Aorta (tissue), 5 donors: Measurements from ENCODE around the gene ERC2. TPM values are rescaled to one million over a fixed set of nuclear protein-coding genes. Genes with fewer than 3 reads are reported as not detected.

Source experiments
- ATAC-seq: fragments of 200-7000 bp; cut with Tn5 transposase; one replicate; pipeline ENCODE4 v1.9.1; 2022; ENCODE audit warnings: moderate library complexity; ENCODE audit not compliant: low FRiP score
- DNase-seq, 2 donors: peaks; one replicate each; pipeline ENCODE4 v3.0.0-alpha.2; 2020
- H3K27ac ChIP-seq, 2 donors: one replicate each; pipeline ENCODE4 v1.5.1; 2013; ENCODE audit warnings: low read length in 2 of 2, mild to moderate bottlenecking in 2 of 2, moderate library complexity in 2 of 2, control low read depth in 1 of 2, inconsistent platforms in 1 of 2, low read depth in 1 of 2
- H3K27me3 ChIP-seq, 2 donors: one replicate each; pipeline ENCODE4 v1.6.1; 2013; ENCODE audit warnings: control low read depth in 1 of 2, low read length in 1 of 2, mild to moderate bottlenecking in 1 of 2, moderate library complexity in 1 of 2; ENCODE audit not compliant: insufficient read depth in 2 of 2, control insufficient read depth in 1 of 2
- H3K36me3 ChIP-seq, 2 donors: one replicate each; pipeline ENCODE4 v1.6.1; 2013; ENCODE audit warnings: control low read depth in 1 of 2, low read length in 1 of 2, mild to moderate bottlenecking in 1 of 2; ENCODE audit not compliant: insufficient read depth in 2 of 2, control insufficient read depth in 1 of 2
- H3K4me1 ChIP-seq, 2 donors: one replicate each; pipeline ENCODE4 v1.6.1; 2013; ENCODE audit warnings: low read length in 2 of 2, control low read depth in 1 of 2, mild to moderate bottlenecking in 1 of 2, moderate library complexity in 1 of 2; ENCODE audit not compliant: insufficient read depth in 2 of 2, control insufficient read depth in 1 of 2
- H3K4me3 ChIP-seq, 2 donors: one replicate each; pipeline ENCODE4 v1.5.1; 2013; ENCODE audit warnings: low read length in 2 of 2, control low read depth in 1 of 2, mild to moderate bottlenecking in 1 of 2
- H3K9me3 ChIP-seq: one replicate; pipeline ENCODE4 v1.6.1; 2013; ENCODE audit warnings: mild to moderate bottlenecking, low read length; ENCODE audit not compliant: control insufficient read depth
- WGBS, 2 donors: extraction: QIAGEN DNeasy Blood & Tissue Kit; methylation state at CpG; one replicate each; pipeline ENCODE4 v1.1.7; 2013; 5-methylcytosine and 5-hydroxymethylcytosine counted together
- intact Hi-C, 2 donors: fragments of 100-400 bp; cut with DNase I; formaldehyde crosslinking; loops; one replicate each; pipeline versions ENCODE4 v1.14.2 to v1.15.0; 2022
- polyA plus RNA-seq, 2 donors: library from polyadenylated mRNA; stranded (reverse); fragments of 200-250 nt; gene quantifications; one replicate each; pipeline ENCODE4 v1.2.3, GENCODE V29; 2013
- total RNA-seq, 2 donors: library from RNA; stranded (reverse); fragmentation: NEBNext Ultra II Directional; extraction: Animal tissue kit (Norgen Biotek cat#: 25700); gene quantifications; one replicate each; pipeline ENCODE4 v1.2.1, GENCODE V29; 2021
- donor health status: healthy with polysubstance abuse.
- donor health status: Bipolar disorder and iron deficiency.
- donor health status: DM: no; HTN: no; CAD: no.
- donor health status: DM: no; HTN: no; CAD: no.
- donor health status: DM: yes; HTN: yes; CAD: no.

Gene ERC2
- total and polyA plus RNA-seq, 4 donors: 0.27 to 0.55 TPM; not detected in 2

DNA sequence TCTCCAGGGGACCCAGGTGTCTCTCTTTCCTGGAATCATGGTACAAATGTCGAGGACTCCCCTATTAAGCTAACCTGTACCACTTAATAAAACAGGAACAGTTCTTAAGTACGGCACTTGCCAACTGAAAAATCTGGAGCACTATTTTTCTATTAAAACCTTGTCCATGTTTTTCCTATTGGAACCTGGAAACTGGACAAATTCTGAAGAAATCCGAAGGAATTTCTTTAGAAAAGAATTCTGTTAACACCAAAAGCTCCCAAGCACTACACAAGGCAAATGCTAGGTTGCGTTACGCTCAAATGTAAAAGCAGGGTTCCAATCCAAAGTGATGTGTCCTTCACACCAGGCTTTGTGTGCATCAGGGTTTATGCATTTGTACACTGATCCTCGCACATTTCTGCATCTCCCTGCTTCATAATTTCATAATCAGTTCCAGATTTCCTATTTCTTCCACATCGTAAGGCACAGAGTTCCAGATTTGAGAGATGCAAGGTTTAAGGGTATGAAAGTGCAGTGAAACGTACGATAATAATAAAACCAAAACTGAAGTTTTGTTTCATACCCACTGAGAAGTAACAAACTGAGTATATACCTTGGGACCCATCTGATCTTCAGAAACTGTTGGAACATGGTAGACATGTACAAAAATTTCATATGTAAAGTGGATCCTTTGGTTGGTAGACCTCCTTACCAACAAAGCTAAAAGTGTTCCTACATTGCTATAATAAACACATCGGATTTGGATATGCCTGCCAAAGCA, 849.0 kb downstream of the ERC2 start:
- intact Hi-C loops: no loop called here
- DNase-seq: no peak
- H3K27me3 ChIP-seq: peaks cover 1 to 6% of the 10 kb centered on the region in 2 donors
- H3K4me3 ChIP-seq: no peak overlapping the region
- no peak for ATAC-seq
- H3K9me3 ChIP-seq: peaks cover 2% of the 10 kb centered on the region
- no peak overlapping the region for H3K27ac ChIP-seq
- no peaks in the 10 kb centered on the region for H3K4me1 ChIP-seq
- 64 to 68% methylated on average over 10 of the region's 10 CpGs for WGBS, 2 donors
- no peaks in the 10 kb centered on the region for H3K36me3 ChIP-seq

GRCh38 chr3:55617385-55617784, 850.9 kb downstream of the ERC2 start:
- intact Hi-C loops: no loop called here
- DNase-seq: no peak
- H3K4me3 ChIP-seq: no peak overlapping the region
- ATAC-seq: no peak
- no peaks in the 10 kb centered on the region for H3K4me1 ChIP-seq
- peaks cover 1 to 6% of the 10 kb centered on the region in 2 donors for H3K27me3 ChIP-seq
- WGBS, 2 donors: 57 to 58% methylated on average over 4 of the region's 4 CpGs
- peaks cover 2% of the 10 kb centered on the region for H3K9me3 ChIP-seq
- no peaks in the 10 kb centered on the region for H3K36me3 ChIP-seq
- H3K27ac ChIP-seq: no peak overlapping the region

DNA sequence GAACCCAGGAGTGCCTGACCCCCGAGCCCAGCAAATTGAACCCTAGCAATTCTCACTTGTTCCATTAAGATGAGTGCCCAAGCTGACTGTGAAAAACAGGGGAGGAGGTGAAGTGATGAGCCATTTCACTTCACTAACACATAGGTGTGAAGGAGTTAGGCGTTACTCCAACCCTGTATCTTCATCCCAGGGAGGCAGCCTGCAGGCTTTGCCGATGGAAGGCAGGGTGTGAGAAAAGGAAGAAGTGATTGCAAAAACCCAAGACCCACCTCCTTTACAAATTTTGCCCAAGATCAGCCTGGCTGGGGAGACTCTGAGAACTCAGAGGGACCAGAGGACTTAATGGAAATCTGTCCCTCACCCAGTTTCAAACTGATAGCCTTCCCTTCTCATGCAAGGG, 851.5 kb downstream of the ERC2 start:
- Histone ChIP-seq H3K27me3 (peaks cover 1 to 6% of the 10 kb centered on the region in 2 donors), H3K4me1 (no peaks in the 10 kb centered on the region), H3K9me3 (peaks cover 2% of the 10 kb centered on the region), H3K4me3 (no peak overlapping the region), H3K27ac (no peak overlapping the region), H3K36me3 (no peaks in the 10 kb centered on the region)
- intact Hi-C loops: no loop called here
- DNase-seq: no peak
- ATAC-seq: no peak
- WGBS, 2 donors: 77 to 79% methylated on average over 3 of the region's 3 CpGs

- Histone ChIP-seq H3K27me3 (peaks cover 1 to 6% of the 10 kb centered on the region in 2 donors), H3K9me3 (peaks cover 2% of the 10 kb centered on the region), H3K4me1 (no peaks in the 10 kb centered on the region), H3K27ac (no peak overlapping the region), H3K4me3 (no peak overlapping the region), H3K36me3 (no peaks in the 10 kb centered on the region)
- WGBS, 2 donors: 80% methylated on average over 8 of the region's 8 CpGs
- DNase-seq: peak in 1 of 2 donors; percentile 70
- intact Hi-C loops: no loop called here
- peak; percentile 8 for ATAC-seq
Observed at GRCh38 chr3:55615694-55616295, 852.5 kb downstream of the ERC2 start.

GRCh38 chr3:55615039-55615693, 853.1 kb downstream of the ERC2 start:
- peaks cover 2% of the 10 kb centered on the region for H3K9me3 ChIP-seq
- ATAC-seq: no peak
- no peak overlapping the region for H3K4me3 ChIP-seq
- intact Hi-C loops: no loop called here
- H3K4me1 ChIP-seq: no peaks in the 10 kb centered on the region
- H3K27me3 ChIP-seq: peaks cover 0 to 1% of the 10 kb centered on the region in 2 donors
- H3K36me3 ChIP-seq: no peaks in the 10 kb centered on the region
- H3K27ac ChIP-seq: no peak overlapping the region
- WGBS, 2 donors: 54 to 65% methylated on average over 4 of the region's 4 CpGs
- no peak for DNase-seq

- no peak for DNase-seq
- ATAC-seq: no peak
- no peaks in the 10 kb centered on the region for H3K4me1 ChIP-seq
- WGBS, 2 donors: 85% methylated on average over 1 of the region's 1 CpG
- no peaks in the 10 kb centered on the region for H3K27me3 ChIP-seq
- H3K9me3 ChIP-seq: no peaks in the 10 kb centered on the region
- H3K4me3 ChIP-seq: no peak overlapping the region
- no peak overlapping the region for H3K27ac ChIP-seq
- H3K36me3 ChIP-seq: no peaks in the 10 kb centered on the region
- intact Hi-C loops: no loop called here
Observed at GRCh38 chr3:55611121-55611520, 857.1 kb downstream of the ERC2 start.

GRCh38 chr3:55609230-55609827, 858.9 kb downstream of the ERC2 start:
- no peaks in the 10 kb centered on the region for H3K4me1 ChIP-seq
- no peak overlapping the region for H3K27ac ChIP-seq
- H3K27me3 ChIP-seq: no peaks in the 10 kb centered on the region
- H3K36me3 ChIP-seq: no peaks in the 10 kb centered on the region
- ATAC-seq: no peak
- 79 to 81% methylated on average over 10 of the region's 10 CpGs for WGBS, 2 donors
- no peak for DNase-seq
- intact Hi-C loops: no loop called here
- no peaks in the 10 kb centered on the region for H3K9me3 ChIP-seq
- H3K4me3 ChIP-seq: no peak overlapping the region

- Histone ChIP-seq H3K4me1 (no peaks in the 10 kb centered on the region), H3K4me3 (no peak overlapping the region), H3K27me3 (no peaks in the 10 kb centered on the region), H3K9me3 (no peaks in the 10 kb centered on the region), H3K36me3 (no peaks in the 10 kb centered on the region), H3K27ac (no peak overlapping the region)
- DNase-seq (no peak), ATAC-seq (no peak)
- intact Hi-C loops: no loop called here
- WGBS, 2 donors: 79 to 84% methylated on average over 8 of the region's 8 CpGs
Observed at GRCh38 chr3:55608301-55608937, 859.8 kb downstream of the ERC2 start.
